K562 (cell line): ENCODE measurements around the gene APOBEC3C. TPM values are rescaled to one million over a fixed set of nuclear protein-coding genes. Genes with fewer than 3 reads are reported as not detected.

ENCODE experiments used
- ARID4B ChIP-seq: sonication (generic); formaldehyde crosslinking; IDR thresholded peaks from 2 replicates; pipeline ENCODE4 v1.8.0; 2022; ENCODE audit warnings: mild to moderate bottlenecking, missing genetic modification reagents
- CEBPG ChIP-seq, 3 experiments: fragments of 200-800 bp in 1 of 3; sonication (Bioruptor generic) in 1 of 3; sonication (generic) in 1 of 3; formaldehyde crosslinking in 1 of 3; IDR thresholded peaks in 2 of 3; conservative IDR thresholded peaks in 1 of 3; 2 replicates each; pipeline versions ENCODE4 v1.6.1 to v1.8.0; 2016 to 2022; ENCODE audit warnings: missing compliant biosample characterization in 2 of 3, missing genetic modification characterization in 2 of 3, mild to moderate bottlenecking in 1 of 3, missing genetic modification reagents in 1 of 3
- GTF3C2 ChIP-seq: IDR thresholded peaks from 3 replicates; pipeline ENCODE4 v1.6.1; 2011; ENCODE audit warnings: borderline replicate concordance, mild to moderate bottlenecking, moderate library complexity; ENCODE audit not compliant: insufficient read length; ENCODE audit errors: extremely low read depth
- HMG20B ChIP-seq: fragments of 250-450 bp; sonication (Bioruptor Pico); IDR thresholded peaks from 2 replicates; pipeline ENCODE4 v1.5.0; 2021; ENCODE audit warnings: mild to moderate bottlenecking
- KAT7 ChIP-seq: sonication (generic); formaldehyde crosslinking; IDR thresholded peaks from 2 replicates; pipeline ENCODE4 v1.8.0; 2022; ENCODE audit warnings: missing genetic modification reagents, mild to moderate bottlenecking, borderline replicate concordance
- LCOR ChIP-seq: sonication (generic); formaldehyde crosslinking; IDR thresholded peaks from 2 replicates; pipeline ENCODE4 v1.8.0; 2022; ENCODE audit warnings: mild to moderate bottlenecking, missing genetic modification reagents
- MTF1 ChIP-seq: fragments of 250-450 bp; sonication (Bioruptor Pico); IDR thresholded peaks from 2 replicates; pipeline ENCODE4 v1.9.0; 2021; ENCODE audit warnings: moderate library complexity, mild to moderate bottlenecking, inconsistent platforms, borderline replicate concordance
- PHTF2 ChIP-seq: fragments of 250-450 bp; sonication (Bioruptor Pico); IDR thresholded peaks from 2 replicates; pipeline ENCODE4 v1.5.0; 2021; ENCODE audit warnings: mild to moderate bottlenecking
- SIN3A ChIP-seq, 2 experiments: fragments of 150-350 bp in 1 of 2; IDR thresholded peaks; 2 replicates each; pipeline ENCODE4 v1.6.1; 2011 to 2016; ENCODE audit warnings: borderline replicate concordance in 2 of 2, low read depth in 2 of 2, low read length in 2 of 2, mild to moderate bottlenecking in 2 of 2, moderate library complexity in 2 of 2; ENCODE audit not compliant: control insufficient read depth in 1 of 2
- ZBTB12 ChIP-seq: fragments of 250-450 bp; sonication (Bioruptor Pico); IDR thresholded peaks from 2 replicates; pipeline ENCODE4 v1.4.0; 2020
- ZNF143 ChIP-seq: sonication (generic); formaldehyde crosslinking; IDR thresholded peaks from 2 replicates; pipeline ENCODE4 v1.9.0; 2022; ENCODE audit warnings: mild to moderate bottlenecking, missing genetic modification reagents
- ZNF384 ChIP-seq: IDR thresholded peaks from 2 replicates; pipeline ENCODE4 v1.6.1; 2012; ENCODE audit warnings: low read depth, low read length, improper control_type of control experiment
- ZNF583 ChIP-seq: fragments of 250-450 bp; sonication (Bioruptor Pico); IDR thresholded peaks from 2 replicates; pipeline ENCODE4 v1.4.0; 2020
- ZSCAN32 ChIP-seq: fragments of 450-650 bp; formaldehyde crosslinking; IDR thresholded peaks from 2 replicates; pipeline ENCODE4 v1.4.0; 2020; ENCODE audit warnings: mild to moderate bottlenecking, moderate library complexity
- polyA plus RNA-seq, 8 experiments: library from polyadenylated mRNA; depleted of rRNA in 4 of 8; stranded (reverse) in 5 of 8; unstranded in 3 of 8; fragments of >200 nt; fragmentation: Nextera tagmentation in 2 of 8; fragmentation: Illumina TruSeq in 1 of 8; extraction: Ambion mirVana in 2 of 8; extraction: Trizol in 1 of 8; gene quantifications; 2 replicates each; pipeline versions ENCODE4 v1.2.1 to v1.2.3, GENCODE V29; 2011 to 2014; ENCODE audit warnings: inconsistent platforms in 1 of 8, missing spikeins in 1 of 8
- total RNA-seq, 7 experiments: library from RNA; depleted of rRNA in 6 of 7; stranded (reverse); fragments of >200 nt in 6 of 7; fragmentation: Illumina TruSeq in 2 of 7; extraction: Trizol in 2 of 7; gene quantifications; 2 replicates each; pipeline versions ENCODE4 v1.2.1 to v1.2.3, GENCODE V29; 2011 to 2021; ENCODE audit warnings: low replicate concordance in 1 of 7

The APOBEC3C gene
- total and polyA plus RNA-seq, 9 of the 15 experiments (the other 6 are each of a cell fraction or from before 2014, with no cell fraction given) = 12.4 to 285 (median 55.5) TPM

DNA sequence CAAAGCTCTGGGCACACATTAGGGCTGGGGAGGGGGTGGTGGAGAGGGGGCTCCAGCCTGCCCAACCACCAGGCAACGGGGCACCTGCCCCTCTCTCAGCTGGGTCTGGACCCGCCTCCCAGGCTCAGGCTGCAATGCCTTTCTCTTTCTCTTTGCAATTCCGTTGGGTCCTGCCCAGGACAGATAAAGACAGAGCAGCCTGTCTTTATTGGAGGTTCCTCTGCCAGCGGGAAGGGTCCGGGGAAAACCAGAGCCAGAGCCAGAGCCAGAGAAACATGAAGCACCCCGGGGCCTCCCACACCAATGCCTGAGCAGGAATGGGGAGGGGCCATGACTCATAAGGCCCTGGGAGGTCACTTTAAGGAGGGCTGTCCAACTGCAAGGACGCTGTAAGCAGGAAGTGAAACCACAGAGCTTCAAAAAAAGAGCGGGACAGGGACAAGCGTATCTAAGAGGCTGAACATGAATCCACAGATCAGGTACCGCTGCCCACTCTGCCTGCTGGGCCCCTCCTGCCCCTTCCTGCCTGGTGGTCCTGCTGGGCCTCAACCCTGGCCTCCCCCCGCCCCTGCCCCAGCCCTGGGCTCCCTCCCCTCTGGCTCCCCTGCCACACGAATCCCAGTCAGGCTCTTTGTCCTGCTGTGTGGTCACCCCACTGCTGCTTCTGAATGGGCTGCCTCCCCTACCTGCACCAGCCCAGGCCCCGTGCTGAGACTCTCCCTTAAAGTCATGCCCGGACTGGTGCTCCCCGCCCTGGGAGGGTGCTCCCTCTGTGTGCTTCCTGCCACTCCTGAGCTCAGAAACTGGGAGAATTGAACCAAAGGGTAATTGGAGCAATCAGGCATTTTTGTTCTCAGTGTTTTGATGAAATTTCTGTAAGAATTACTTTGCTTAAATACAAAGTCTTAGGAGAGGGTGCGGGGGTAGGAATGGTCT lies 31.8 kb upstream of the APOBEC3C start, which contains the start of gene APOBEC3B (continued):
- TF ChIP-seq GTF3C2 (no peak), HMG20B (no peak), ZBTB12 (no peak), PHTF2 (no peak), ARID4B (CRISPR knock-in tag) (no peak), ZSCAN32 (CRISPR knock-in tag) (no peak), ZNF143 (CRISPR knock-in tag) (no peak), SIN3A (IDR thresholded peaks at IDR 0.05; ENCODE audit: borderline replicate concordance in 2 of 2, control insufficient read depth in 1 of 2, low read depth in 2 of 2, low read length in 2 of 2) (no peak), ZNF384 (peak; percentile 59), MTF1 (CRISPR knock-in tag) (no peak), ZNF583 (CRISPR knock-in tag) (no peak), LCOR (no peak), CEBPG (CRISPR knock-in tag; IDR thresholded peaks at IDR 0.05) (no peak), CEBPG (tag; conservative IDR thresholded peaks at IDR 0.05 in 1 of 2, IDR thresholded peaks at IDR 0.05 in 1 of 2) (no peak), KAT7 (CRISPR knock-in tag) (no peak)
